GM23338 (cell line): Measurements from ENCODE around the gene ABCA7. TPM values are rescaled to one million over a fixed set of nuclear protein-coding genes. Genes with fewer than 3 reads are reported as not detected.

ENCODE experiments used
- ATAC-seq: fragments of 200-7000 bp; cut with Tn5 transposase; 3 replicates; pipeline ENCODE4 v1.9.1; 2020
- DNase-seq: peaks from one replicate; pipeline ENCODE4 v3.0.0-alpha.2; 2015; ENCODE audit warnings: low spot score
- H2AFZ ChIP-seq: fragments of 200-600 bp; sonication (generic); 2 replicates; pipeline ENCODE4 v1.8.0; 2016; ENCODE audit warnings: antibody characterized with exemption, mild to moderate bottlenecking, moderate library complexity
- H3F3A ChIP-seq: fragments of 200-600 bp; sonication (generic); replicated peaks from 2 replicates; pipeline ENCODE4 v1.8.0; 2017; ENCODE audit warnings: antibody characterized with exemption, mixed run types, low read depth
- H3K27ac ChIP-seq: fragments of 200-600 bp; sonication (generic); 2 replicates; pipeline ENCODE4 v1.6.1; 2016; ENCODE audit warnings: low read depth
- H3K27me3 ChIP-seq: fragments of 200-600 bp; sonication (generic); 2 replicates; pipeline ENCODE4 v1.8.0; 2016; ENCODE audit warnings: mild to moderate bottlenecking, mixed run types, moderate library complexity; ENCODE audit not compliant: insufficient read depth
- H3K36me3 ChIP-seq: fragments of 200-600 bp; sonication (generic); 2 replicates; pipeline ENCODE4 v1.8.0; 2016; ENCODE audit warnings: mild to moderate bottlenecking; ENCODE audit not compliant: insufficient read depth
- H3K4me1 ChIP-seq: fragments of 200-600 bp; sonication (generic); 2 replicates; pipeline ENCODE4 v1.8.0; 2016; ENCODE audit warnings: mild to moderate bottlenecking, moderate library complexity; ENCODE audit not compliant: insufficient read depth
- H3K4me2 ChIP-seq: fragments of 200-600 bp; sonication (generic); 2 replicates; pipeline ENCODE4 v1.7.1; 2017; ENCODE audit warnings: mixed run types
- H3K4me3 ChIP-seq: fragments of 200-600 bp; sonication (generic); 2 replicates; pipeline ENCODE4 v1.6.1; 2016; ENCODE audit warnings: mixed run types
- H3K79me2 ChIP-seq: fragments of 200-600 bp; sonication (generic); replicated peaks from 2 replicates; pipeline ENCODE4 v1.8.0; 2017; ENCODE audit warnings: mild to moderate bottlenecking; ENCODE audit not compliant: insufficient read depth
- H3K9me2 ChIP-seq: fragments of 200-600 bp; sonication (generic); 2 replicates; pipeline ENCODE4 v1.8.0; 2017; ENCODE audit not compliant: insufficient read depth
- H4K20me1 ChIP-seq: fragments of 200-600 bp; sonication (generic); replicated peaks from 2 replicates; pipeline ENCODE4 v1.8.0; 2017; ENCODE audit warnings: mild to moderate bottlenecking; ENCODE audit not compliant: insufficient read depth
- H3K27ac Mint-ChIP-seq: 2 replicates; pipeline ENCODE4 v1.8.0; 2020; ENCODE audit warnings: inconsistent platforms, mild to moderate bottlenecking, moderate library complexity, mixed read lengths
- H3K27me3 Mint-ChIP-seq: 3 replicates; pipeline ENCODE4 v1.8.0; 2022; ENCODE audit warnings: low read depth, mild to moderate bottlenecking, moderate library complexity, mixed read lengths, inconsistent platforms; ENCODE audit not compliant: insufficient read depth, poor library complexity
- H3K36me3 Mint-ChIP-seq: 3 replicates; pipeline ENCODE4 v1.8.0; 2021; ENCODE audit warnings: low read depth, mild to moderate bottlenecking, inconsistent platforms, moderate library complexity, mixed read lengths
- H3K4me1 Mint-ChIP-seq: 3 replicates; pipeline ENCODE4 v1.8.0; 2020; ENCODE audit warnings: mild to moderate bottlenecking, inconsistent platforms, mixed read lengths
- H3K4me3 Mint-ChIP-seq: 3 replicates; pipeline ENCODE4 v1.8.0; 2021; ENCODE audit warnings: moderate library complexity, mild to moderate bottlenecking, inconsistent platforms, mixed read lengths
- H3K9me3 Mint-ChIP-seq: 3 replicates; pipeline ENCODE4 v1.8.0; 2020; ENCODE audit warnings: moderate library complexity, mild to moderate bottlenecking, inconsistent platforms, mixed read lengths
- CREB1 ChIP-seq: fragments of 250-450 bp; sonication (Bioruptor Pico); IDR thresholded peaks from 2 replicates; pipeline ENCODE4 v1.5.0; 2020; ENCODE audit warnings: low read depth, mild to moderate bottlenecking, moderate library complexity
- EZH2 ChIP-seq: fragments of 200-600 bp; sonication (generic); IDR thresholded peaks from one replicate; pipeline ENCODE4 v1.8.0; 2017; ENCODE audit warnings: antibody characterized with exemption, mild to moderate bottlenecking, low read depth; ENCODE audit not compliant: unreplicated experiment
- EZH2phosphoT487 ChIP-seq: fragments of 200-600 bp; sonication (generic); IDR thresholded peaks from one replicate; pipeline ENCODE4 v1.8.1; 2018; ENCODE audit warnings: antibody characterized with exemption; ENCODE audit not compliant: unreplicated experiment
- JUNB ChIP-seq: IDR thresholded peaks from one replicate; pipeline ENCODE4 v1.6.1; 2016; ENCODE audit warnings: antibody characterized with exemption; ENCODE audit not compliant: unreplicated experiment
- NANOG ChIP-seq: IDR thresholded peaks from 2 replicates; pipeline ENCODE4 v1.6.1; 2016; ENCODE audit warnings: antibody characterized with exemption, borderline replicate concordance
- POLR2AphosphoS5 ChIP-seq: IDR thresholded peaks from 2 replicates; pipeline ENCODE4 v1.6.1; 2016; ENCODE audit warnings: antibody characterized with exemption, low read depth
- ZNF114 ChIP-seq: fragments of 250-450 bp; sonication (Bioruptor Pico); IDR thresholded peaks from 2 replicates; pipeline ENCODE4 v1.5.0; 2020; ENCODE audit warnings: mild to moderate bottlenecking, moderate library complexity
- polyA plus RNA-seq: library from polyadenylated mRNA; unstranded; fragments of >200 nt; fragmentation: Nextera tagmentation; extraction: Ambion mirVana; gene quantifications from 2 replicates; pipeline ENCODE4 v1.2.1, GENCODE V29; 2016
- total RNA-seq: library from RNA; depleted of rRNA; stranded (reverse); fragments of >200 nt; shearing (Covaris generic); gene quantifications from 2 replicates; pipeline ENCODE4 v1.2.3, GENCODE V29; 2014
- TF ChIP-seq, protein P1 (sequence below): fragments of 250-450 bp; sonication (Bioruptor Pico); IDR thresholded peaks from 2 replicates; pipeline ENCODE4 v1.5.0; 2020; ENCODE audit warnings: mild to moderate bottlenecking, moderate library complexity
- TF ChIP-seq, protein P2 (sequence below): IDR thresholded peaks from one replicate; pipeline ENCODE4 v1.6.1; 2018; ENCODE audit warnings: antibody characterized with exemption; ENCODE audit not compliant: unreplicated experiment
- TF ChIP-seq, protein P3 (sequence below): IDR thresholded peaks from 2 replicates; pipeline ENCODE4 v1.6.1; 2016; ENCODE audit warnings: antibody characterized with exemption

ABCA7 gene
- total and polyA plus RNA-seq, 2 experiments from 2014 or later = 22.2 to 27.4 TPM

DNA sequence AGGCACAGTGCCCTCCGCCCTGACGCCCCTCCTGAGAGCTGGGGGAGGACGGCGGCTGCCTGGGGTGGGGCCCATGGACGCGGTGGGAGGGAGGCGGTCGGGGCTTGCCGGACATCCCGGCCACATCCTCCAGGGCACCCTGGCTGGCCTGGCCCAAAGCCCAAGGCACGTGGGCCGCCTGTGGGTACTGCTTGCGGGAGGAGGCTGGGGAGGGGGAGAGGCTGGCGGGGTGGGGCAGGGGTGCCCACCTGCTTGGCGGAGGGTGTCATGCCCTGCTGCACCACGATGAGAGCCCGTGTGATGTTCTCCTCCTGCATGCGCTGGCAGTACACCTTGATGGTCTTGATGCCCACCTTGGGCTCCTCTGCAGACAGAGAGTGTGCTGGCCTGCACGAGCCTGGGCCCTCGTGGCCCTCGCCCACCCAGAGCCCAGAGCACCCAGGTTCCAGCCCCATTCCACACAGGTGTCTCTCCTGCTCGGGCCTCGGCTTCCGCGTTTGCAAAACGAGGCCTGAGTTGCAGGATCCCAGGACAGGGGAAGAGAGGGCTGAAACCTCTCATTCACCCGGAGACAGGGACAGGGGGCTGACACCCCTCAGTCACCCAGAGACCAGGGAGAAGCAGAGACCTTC lies 51.8 kb downstream of the ABCA7 start:
- no peak for TF ChIP-seq EZH2
- TF ChIP-seq ZNF114 (CRISPR knock-in tag) = no peak
- TF ChIP-seq CREB1 (CRISPR knock-in tag) = no peak
- TF ChIP-seq JUNB = no peak
- no peak for TF ChIP-seq EZH2phosphoT487
- TF ChIP-seq NANOG = no peak
- Mint-ChIP-seq H3K36me3 (peaks cover 32% of the 10 kb centered on the region), H3K27me3 (peaks cover 15% of the 10 kb centered on the region), H3K4me3 (no peak overlapping the region), H3K4me1 (peaks cover 5% of the 10 kb centered on the region), H3K9me3 (no peaks in the 10 kb centered on the region), H3K27ac (no peak overlapping the region)
- H3K27ac ChIP-seq = no peak overlapping the region
- no peak overlapping the region for H3K4me3 ChIP-seq
- ATAC-seq = no peak
- H3K4me1 ChIP-seq = no peaks in the 10 kb centered on the region; the same call in 1 of the 2 replicates
- peaks cover 9% of the 10 kb centered on the region; the same call in 1 of the 2 replicates for H3K36me3 ChIP-seq
- H3K27me3 ChIP-seq = no peaks in the 10 kb centered on the region
- no peak overlapping the region for H2AFZ ChIP-seq
- H4K20me1 ChIP-seq = peaks cover 17% of the 10 kb centered on the region
- no peak for DNase-seq
- no peaks in the 10 kb centered on the region for H3K9me2 ChIP-seq
- H3K79me2 ChIP-seq = peaks cover 23% of the 10 kb centered on the region
- 0 out of 2 replicates have a peak, but pooled peaks cover 21% of the 10 kb centered on the region for H3F3A ChIP-seq
- no peak overlapping the region for H3K4me2 ChIP-seq

DNA sequence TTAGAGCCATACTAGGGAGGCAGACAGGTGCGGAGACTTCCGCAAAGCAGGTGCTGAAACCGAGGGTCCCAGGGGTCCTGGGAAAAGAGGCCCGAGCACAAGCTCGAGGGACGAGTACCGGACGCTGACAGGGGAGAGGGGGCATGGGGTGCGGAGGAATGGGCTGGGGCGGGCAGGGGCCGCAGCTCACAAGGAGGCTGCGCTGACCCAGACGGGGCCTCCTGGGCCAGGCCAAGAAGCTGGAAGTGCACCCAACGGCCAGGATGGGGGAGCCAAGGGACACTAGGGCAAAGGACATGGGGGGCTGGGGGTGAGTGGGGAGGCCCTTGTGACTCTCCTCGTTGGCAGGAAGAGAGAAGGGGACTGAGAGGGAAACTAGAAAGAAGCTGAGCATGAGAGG lies 53.4 kb downstream of the ABCA7 start:
- H2AFZ ChIP-seq = no peak overlapping the region
- H3K4me1 ChIP-seq = no peaks in the 10 kb centered on the region; the same call in 1 of the 2 replicates
- peaks cover 17% of the 10 kb centered on the region for H3K27me3 Mint-ChIP-seq
- H3K9me3 Mint-ChIP-seq = no peaks in the 10 kb centered on the region
- peaks cover 17% of the 10 kb centered on the region for H4K20me1 ChIP-seq
- H3K4me2 ChIP-seq = peak overlapping the region; percentile 93; the same call in 1 of the 2 replicates
- peaks cover 23% of the 10 kb centered on the region for H3K79me2 ChIP-seq
- H3K4me3 Mint-ChIP-seq = peak overlapping the region; percentile 89
- H3K27me3 ChIP-seq = no peaks in the 10 kb centered on the region
- ATAC-seq (no peak), DNase-seq (no peak)
- peaks cover 10% of the 10 kb centered on the region for H3K4me1 Mint-ChIP-seq
- H3K27ac Mint-ChIP-seq = no peak overlapping the region
- 0 out of 2 replicates have a peak, but pooled peaks cover 12% of the 10 kb centered on the region for H3F3A ChIP-seq
- peaks cover 9% of the 10 kb centered on the region; the same call in 1 of the 2 replicates for H3K36me3 ChIP-seq
- peaks cover 23% of the 10 kb centered on the region for H3K36me3 Mint-ChIP-seq
- H3K9me2 ChIP-seq = no peaks in the 10 kb centered on the region
- no peak overlapping the region for H3K27ac ChIP-seq
- H3K4me3 ChIP-seq = peak overlapping the region; percentile 91; the same call in 1 of the 2 replicates
- TF ChIP-seq CREB1 (CRISPR knock-in tag) (no peak), EZH2phosphoT487 (no peak), NANOG (no peak), ZNF114 (CRISPR knock-in tag) (no peak), JUNB (no peak), POLR2AphosphoS5 (no peak)
- TF ChIP-seq, protein P1, sequence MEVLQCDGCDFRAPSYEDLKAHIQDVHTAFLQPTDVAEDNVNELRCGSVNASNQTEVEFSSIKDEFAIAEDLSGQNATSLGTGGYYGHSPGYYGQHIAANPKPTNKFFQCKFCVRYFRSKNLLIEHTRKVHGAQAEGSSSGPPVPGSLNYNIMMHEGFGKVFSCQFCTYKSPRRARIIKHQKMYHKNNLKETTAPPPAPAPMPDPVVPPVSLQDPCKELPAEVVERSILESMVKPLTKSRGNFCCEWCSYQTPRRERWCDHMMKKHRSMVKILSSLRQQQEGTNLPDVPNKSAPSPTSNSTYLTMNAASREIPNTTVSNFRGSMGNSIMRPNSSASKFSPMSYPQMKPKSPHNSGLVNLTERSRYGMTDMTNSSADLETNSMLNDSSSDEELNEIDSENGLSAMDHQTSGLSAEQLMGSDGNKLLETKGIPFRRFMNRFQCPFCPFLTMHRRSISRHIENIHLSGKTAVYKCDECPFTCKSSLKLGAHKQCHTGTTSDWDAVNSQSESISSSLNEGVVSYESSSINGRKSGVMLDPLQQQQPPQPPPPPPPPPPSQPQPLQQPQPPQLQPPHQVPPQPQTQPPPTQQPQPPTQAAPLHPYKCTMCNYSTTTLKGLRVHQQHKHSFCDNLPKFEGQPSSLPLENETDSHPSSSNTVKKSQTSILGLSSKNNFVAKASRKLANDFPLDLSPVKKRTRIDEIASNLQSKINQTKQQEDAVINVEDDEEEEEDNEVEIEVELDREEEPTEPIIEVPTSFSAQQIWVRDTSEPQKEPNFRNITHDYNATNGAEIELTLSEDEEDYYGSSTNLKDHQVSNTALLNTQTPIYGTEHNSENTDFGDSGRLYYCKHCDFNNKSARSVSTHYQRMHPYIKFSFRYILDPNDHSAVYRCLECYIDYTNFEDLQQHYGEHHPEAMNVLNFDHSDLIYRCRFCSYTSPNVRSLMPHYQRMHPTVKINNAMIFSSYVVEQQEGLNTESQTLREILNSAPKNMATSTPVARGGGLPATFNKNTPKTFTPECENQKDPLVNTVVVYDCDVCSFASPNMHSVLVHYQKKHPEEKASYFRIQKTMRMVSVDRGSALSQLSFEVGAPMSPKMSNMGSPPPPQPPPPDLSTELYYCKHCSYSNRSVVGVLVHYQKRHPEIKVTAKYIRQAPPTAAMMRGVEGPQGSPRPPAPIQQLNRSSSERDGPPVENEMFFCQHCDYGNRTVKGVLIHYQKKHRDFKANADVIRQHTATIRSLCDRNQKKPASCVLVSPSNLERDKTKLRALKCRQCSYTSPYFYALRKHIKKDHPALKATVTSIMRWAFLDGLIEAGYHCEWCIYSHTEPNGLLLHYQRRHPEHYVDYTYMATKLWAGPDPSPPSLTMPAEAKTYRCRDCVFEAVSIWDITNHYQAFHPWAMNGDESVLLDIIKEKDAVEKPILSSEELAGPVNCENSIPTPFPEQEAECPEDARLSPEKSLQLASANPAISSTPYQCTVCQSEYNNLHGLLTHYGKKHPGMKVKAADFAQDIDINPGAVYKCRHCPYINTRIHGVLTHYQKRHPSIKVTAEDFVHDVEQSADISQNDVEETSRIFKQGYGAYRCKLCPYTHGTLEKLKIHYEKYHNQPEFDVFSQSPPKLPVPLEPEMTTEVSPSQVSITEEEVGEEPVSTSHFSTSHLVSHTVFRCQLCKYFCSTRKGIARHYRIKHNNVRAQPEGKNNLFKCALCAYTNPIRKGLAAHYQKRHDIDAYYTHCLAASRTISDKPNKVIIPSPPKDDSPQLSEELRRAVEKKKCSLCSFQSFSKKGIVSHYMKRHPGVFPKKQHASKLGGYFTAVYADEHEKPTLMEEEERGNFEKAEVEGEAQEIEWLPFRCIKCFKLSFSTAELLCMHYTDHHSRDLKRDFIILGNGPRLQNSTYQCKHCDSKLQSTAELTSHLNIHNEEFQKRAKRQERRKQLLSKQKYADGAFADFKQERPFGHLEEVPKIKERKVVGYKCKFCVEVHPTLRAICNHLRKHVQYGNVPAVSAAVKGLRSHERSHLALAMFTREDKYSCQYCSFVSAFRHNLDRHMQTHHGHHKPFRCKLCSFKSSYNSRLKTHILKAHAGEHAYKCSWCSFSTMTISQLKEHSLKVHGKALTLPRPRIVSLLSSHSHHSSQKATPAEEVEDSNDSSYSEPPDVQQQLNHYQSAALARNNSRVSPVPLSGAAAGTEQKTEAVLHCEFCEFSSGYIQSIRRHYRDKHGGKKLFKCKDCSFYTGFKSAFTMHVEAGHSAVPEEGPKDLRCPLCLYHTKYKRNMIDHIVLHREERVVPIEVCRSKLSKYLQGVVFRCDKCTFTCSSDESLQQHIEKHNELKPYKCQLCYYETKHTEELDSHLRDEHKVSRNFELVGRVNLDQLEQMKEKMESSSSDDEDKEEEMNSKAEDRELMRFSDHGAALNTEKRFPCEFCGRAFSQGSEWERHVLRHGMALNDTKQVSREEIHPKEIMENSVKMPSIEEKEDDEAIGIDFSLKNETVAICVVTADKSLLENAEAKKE (CRISPR knock-in tag) = no peak
- TF ChIP-seq, protein P2, sequence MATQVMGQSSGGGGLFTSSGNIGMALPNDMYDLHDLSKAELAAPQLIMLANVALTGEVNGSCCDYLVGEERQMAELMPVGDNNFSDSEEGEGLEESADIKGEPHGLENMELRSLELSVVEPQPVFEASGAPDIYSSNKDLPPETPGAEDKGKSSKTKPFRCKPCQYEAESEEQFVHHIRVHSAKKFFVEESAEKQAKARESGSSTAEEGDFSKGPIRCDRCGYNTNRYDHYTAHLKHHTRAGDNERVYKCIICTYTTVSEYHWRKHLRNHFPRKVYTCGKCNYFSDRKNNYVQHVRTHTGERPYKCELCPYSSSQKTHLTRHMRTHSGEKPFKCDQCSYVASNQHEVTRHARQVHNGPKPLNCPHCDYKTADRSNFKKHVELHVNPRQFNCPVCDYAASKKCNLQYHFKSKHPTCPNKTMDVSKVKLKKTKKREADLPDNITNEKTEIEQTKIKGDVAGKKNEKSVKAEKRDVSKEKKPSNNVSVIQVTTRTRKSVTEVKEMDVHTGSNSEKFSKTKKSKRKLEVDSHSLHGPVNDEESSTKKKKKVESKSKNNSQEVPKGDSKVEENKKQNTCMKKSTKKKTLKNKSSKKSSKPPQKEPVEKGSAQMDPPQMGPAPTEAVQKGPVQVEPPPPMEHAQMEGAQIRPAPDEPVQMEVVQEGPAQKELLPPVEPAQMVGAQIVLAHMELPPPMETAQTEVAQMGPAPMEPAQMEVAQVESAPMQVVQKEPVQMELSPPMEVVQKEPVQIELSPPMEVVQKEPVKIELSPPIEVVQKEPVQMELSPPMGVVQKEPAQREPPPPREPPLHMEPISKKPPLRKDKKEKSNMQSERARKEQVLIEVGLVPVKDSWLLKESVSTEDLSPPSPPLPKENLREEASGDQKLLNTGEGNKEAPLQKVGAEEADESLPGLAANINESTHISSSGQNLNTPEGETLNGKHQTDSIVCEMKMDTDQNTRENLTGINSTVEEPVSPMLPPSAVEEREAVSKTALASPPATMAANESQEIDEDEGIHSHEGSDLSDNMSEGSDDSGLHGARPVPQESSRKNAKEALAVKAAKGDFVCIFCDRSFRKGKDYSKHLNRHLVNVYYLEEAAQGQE = no peak
- TF ChIP-seq, protein P3, sequence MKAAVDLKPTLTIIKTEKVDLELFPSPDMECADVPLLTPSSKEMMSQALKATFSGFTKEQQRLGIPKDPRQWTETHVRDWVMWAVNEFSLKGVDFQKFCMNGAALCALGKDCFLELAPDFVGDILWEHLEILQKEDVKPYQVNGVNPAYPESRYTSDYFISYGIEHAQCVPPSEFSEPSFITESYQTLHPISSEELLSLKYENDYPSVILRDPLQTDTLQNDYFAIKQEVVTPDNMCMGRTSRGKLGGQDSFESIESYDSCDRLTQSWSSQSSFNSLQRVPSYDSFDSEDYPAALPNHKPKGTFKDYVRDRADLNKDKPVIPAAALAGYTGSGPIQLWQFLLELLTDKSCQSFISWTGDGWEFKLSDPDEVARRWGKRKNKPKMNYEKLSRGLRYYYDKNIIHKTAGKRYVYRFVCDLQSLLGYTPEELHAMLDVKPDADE = no peak
